ENCODE data around the gene WBP2.

WBP2 gene

GRCh38 chr17:75823257-75824041 lies 31.7 kb downstream of the WBP2 start:
- Histone ChIP-seq H2BK5ac (ENCODE audit: low read depth, low read length, poor library complexity) (no peak overlapping the region), H4K8ac (ENCODE audit: low read depth, low read length) (no peak overlapping the region)
- no CpG with 5 or more reads among the region's 28 CpGs for WGBS (ENCODE audit: extremely low coverage, insufficient coverage, insufficient read length)

GRCh38 chr17:75822800-75823166 lies 32.4 kb downstream of the WBP2 start:
- Histone ChIP-seq H4K12ac (ENCODE audit: low read depth, low read length) (no peak overlapping the region), H2BK12ac (ENCODE audit: low read length) (no peak overlapping the region), H3K27me3 (ENCODE audit: insufficient read depth, low read length) (no peaks in the 10 kb centered on the region), H3K27ac (ENCODE audit: low read depth, low read length) (no peak overlapping the region), H2AK5ac (ENCODE audit: low read length) (no peak overlapping the region), H3K9ac (ENCODE audit: low read length) (no peak overlapping the region), H3K23ac (ENCODE audit: low read length) (no peak overlapping the region), H4K91ac (ENCODE audit: low read depth, low read length) (no peak overlapping the region), H3K4me2 (ENCODE audit: low read length) (no peak overlapping the region), H3K4me1 (ENCODE audit: control insufficient read depth in 1 of 2, insufficient read depth in 2 of 2, low read length in 2 of 2) (peaks cover 8 to 10% of the 10 kb centered on the region in 2 experiments), H2BK5ac (ENCODE audit: low read depth, low read length, poor library complexity) (no peak overlapping the region), H3K18ac (ENCODE audit: low read length) (no peak overlapping the region), H3K79me1 (ENCODE audit: low read length) (peaks cover 2% of the 10 kb centered on the region), H3K4me3 (ENCODE audit: low read depth, low read length) (no peak overlapping the region), H3K14ac (ENCODE audit: low read length) (no peak overlapping the region), H3K4ac (ENCODE audit: low read depth, low read length) (no peak overlapping the region), H3K36me3 (ENCODE audit: control insufficient read depth in 1 of 2, insufficient read depth in 2 of 2, low read length in 2 of 2) (peaks cover 73 to 79% of the 10 kb centered on the region in 2 experiments), H2AFZ (ENCODE audit: insufficient read depth, low read length, poor library complexity) (no peak overlapping the region), H2BK120ac (ENCODE audit: insufficient read depth, low read length, poor library complexity) (no peak overlapping the region), H3K9me3 (ENCODE audit: insufficient read depth, low read depth, low read length) (no peaks in the 10 kb centered on the region), H3K79me2 (ENCODE audit: control insufficient read depth, insufficient read depth, low read length, poor library complexity) (no peaks in the 10 kb centered on the region), H4K8ac (ENCODE audit: low read depth, low read length) (no peak overlapping the region)
- DNase-seq: no peak
- WGBS (ENCODE audit: extremely low coverage, insufficient coverage, insufficient read length): no CpG with 5 or more reads among the region's 3 CpGs

More at GRCh38 chr17:75823257-75824041, 31.7 kb downstream of the WBP2 start:
- Histone ChIP-seq H3K4ac (ENCODE audit: low read depth, low read length) (no peak overlapping the region), H3K14ac (ENCODE audit: low read length) (no peak overlapping the region), H2AFZ (ENCODE audit: insufficient read depth, low read length, poor library complexity) (no peak overlapping the region), H2BK120ac (ENCODE audit: insufficient read depth, low read length, poor library complexity) (no peak overlapping the region), H2BK12ac (ENCODE audit: low read length) (no peak overlapping the region), H3K9ac (ENCODE audit: low read length) (no peak overlapping the region), H2AK5ac (ENCODE audit: low read length) (no peak overlapping the region), H3K79me2 (ENCODE audit: control insufficient read depth, insufficient read depth, low read length, poor library complexity) (no peaks in the 10 kb centered on the region), H3K18ac (ENCODE audit: low read length) (no peak overlapping the region), H3K9me3 (ENCODE audit: insufficient read depth, low read depth, low read length) (no peaks in the 10 kb centered on the region), H3K79me1 (ENCODE audit: low read length) (peaks cover 2% of the 10 kb centered on the region), H3K36me3 (ENCODE audit: control insufficient read depth in 1 of 2, insufficient read depth in 2 of 2, low read length in 2 of 2) (peaks cover 66 to 72% of the 10 kb centered on the region in 2 experiments), H3K4me3 (ENCODE audit: low read depth, low read length) (no peak overlapping the region), H3K27me3 (ENCODE audit: insufficient read depth, low read length) (no peaks in the 10 kb centered on the region), H4K12ac (ENCODE audit: low read depth, low read length) (no peak overlapping the region), H3K4me1 (ENCODE audit: control insufficient read depth in 1 of 2, insufficient read depth in 2 of 2, low read length in 2 of 2) (peaks cover 8 to 10% of the 10 kb centered on the region in 2 experiments), H3K27ac (ENCODE audit: low read depth, low read length) (no peak overlapping the region), H3K23ac (ENCODE audit: low read length) (no peak overlapping the region), H4K91ac (ENCODE audit: low read depth, low read length) (no peak overlapping the region), H3K4me2 (ENCODE audit: low read length) (no peak overlapping the region)
- DNase-seq: no peak

GRCh38 chr17:75822119-75822799 lies 32.9 kb downstream of the WBP2 start:
- Histone ChIP-seq H3K79me2 (ENCODE audit: control insufficient read depth, insufficient read depth, low read length, poor library complexity) (no peaks in the 10 kb centered on the region), H3K27me3 (ENCODE audit: insufficient read depth, low read length) (no peaks in the 10 kb centered on the region), H2BK120ac (ENCODE audit: insufficient read depth, low read length, poor library complexity) (no peak overlapping the region), H3K4me1 (ENCODE audit: control insufficient read depth in 1 of 2, insufficient read depth in 2 of 2, low read length in 2 of 2) (peaks cover 6 to 8% of the 10 kb centered on the region in 2 experiments), H4K8ac (ENCODE audit: low read depth, low read length) (no peak overlapping the region), H3K27ac (ENCODE audit: low read depth, low read length) (no peak overlapping the region), H2AFZ (ENCODE audit: insufficient read depth, low read length, poor library complexity) (no peak overlapping the region), H3K4ac (ENCODE audit: low read depth, low read length) (no peak overlapping the region), H3K9ac (ENCODE audit: low read length) (no peak overlapping the region), H3K4me2 (ENCODE audit: low read length) (no peak overlapping the region), H3K9me3 (ENCODE audit: insufficient read depth, low read depth, low read length) (no peaks in the 10 kb centered on the region), H3K36me3 (ENCODE audit: control insufficient read depth in 1 of 2, insufficient read depth in 2 of 2, low read length in 2 of 2) (peaks cover 78 to 84% of the 10 kb centered on the region in 2 experiments), H3K14ac (ENCODE audit: low read length) (no peak overlapping the region), H2AK5ac (ENCODE audit: low read length) (no peak overlapping the region), H4K91ac (ENCODE audit: low read depth, low read length) (no peak overlapping the region), H3K18ac (ENCODE audit: low read length) (no peak overlapping the region), H3K23ac (ENCODE audit: low read length) (no peak overlapping the region), H3K4me3 (ENCODE audit: low read depth, low read length) (no peak overlapping the region), H2BK5ac (ENCODE audit: low read depth, low read length, poor library complexity) (no peak overlapping the region), H3K79me1 (ENCODE audit: low read length) (peaks cover under 1% of the 10 kb centered on the region), H2BK12ac (ENCODE audit: low read length) (no peak overlapping the region), H4K12ac (ENCODE audit: low read depth, low read length) (no peak overlapping the region)
- DNase-seq: no peak
- WGBS (ENCODE audit: extremely low coverage, insufficient coverage, insufficient read length): no CpG with 5 or more reads among the region's 18 CpGs

GRCh38 chr17:75821552-75821951 lies 33.6 kb downstream of the WBP2 start:
- no peak overlapping the region for H4K12ac ChIP-seq (ENCODE audit: low read depth, low read length)
- H3K18ac ChIP-seq (ENCODE audit: low read length): no peak overlapping the region
- no peak overlapping the region for H2BK5ac ChIP-seq (ENCODE audit: low read depth, low read length, poor library complexity)
- no peak overlapping the region for H2BK12ac ChIP-seq (ENCODE audit: low read length)
- no peak overlapping the region for H3K9ac ChIP-seq (ENCODE audit: low read length)
- H4K91ac ChIP-seq (ENCODE audit: low read depth, low read length): no peak overlapping the region
- no peak overlapping the region for H3K27ac ChIP-seq (ENCODE audit: low read depth, low read length)
- peaks cover 3 to 5% of the 10 kb centered on the region in 2 experiments for H3K4me1 ChIP-seq (ENCODE audit: control insufficient read depth in 1 of 2, insufficient read depth in 2 of 2, low read length in 2 of 2)
- no peaks in the 10 kb centered on the region for H3K27me3 ChIP-seq (ENCODE audit: insufficient read depth, low read length)
- no peaks in the 10 kb centered on the region for H3K79me2 ChIP-seq (ENCODE audit: control insufficient read depth, insufficient read depth, low read length, poor library complexity)
- H3K23ac ChIP-seq (ENCODE audit: low read length): no peak overlapping the region
- no peak overlapping the region for H2AFZ ChIP-seq (ENCODE audit: insufficient read depth, low read length, poor library complexity)
- H2AK5ac ChIP-seq (ENCODE audit: low read length): no peak overlapping the region
- no peaks in the 10 kb centered on the region for H3K79me1 ChIP-seq (ENCODE audit: low read length)
- no peak overlapping the region for H3K14ac ChIP-seq (ENCODE audit: low read length)
- no peak overlapping the region for H3K4me3 ChIP-seq (ENCODE audit: low read depth, low read length)
- H3K4ac ChIP-seq (ENCODE audit: low read depth, low read length): no peak overlapping the region
- no CpG with 5 or more reads among the region's 7 CpGs for whole genome bisulfite sequencing (ENCODE audit: extremely low coverage, insufficient coverage, insufficient read length)
- DNase-seq: no peak
- peaks cover 85 to 88% of the 10 kb centered on the region in 2 experiments for H3K36me3 ChIP-seq (ENCODE audit: control insufficient read depth in 1 of 2, insufficient read depth in 2 of 2, low read length in 2 of 2)
- H4K8ac ChIP-seq (ENCODE audit: low read depth, low read length): no peak overlapping the region
- no peak overlapping the region for H2BK120ac ChIP-seq (ENCODE audit: insufficient read depth, low read length, poor library complexity)
- no peak overlapping the region for H3K4me2 ChIP-seq (ENCODE audit: low read length)
- no peaks in the 10 kb centered on the region for H3K9me3 ChIP-seq (ENCODE audit: insufficient read depth, low read depth, low read length)
